Muscle of back (tissue), 11 donors: ENCODE results near the gene CARD18. TPM values are rescaled to one million over a fixed set of nuclear protein-coding genes. Genes with fewer than 3 reads are reported as not detected.
"Not testable (repeated sequence)": the region's sequence is repeated elsewhere in the genome, so short reads cannot be mapped to it uniquely, and the experiment has no call there.

Experiments used
- DNase-seq, 3 donors: peaks; one replicate each; pipeline versions ENCODE4 v3.0.0 to v3.0.0-alpha.2; 2013
- polyA plus RNA-seq, 10 donors: library from polyadenylated mRNA; unstranded; fragments of 120-200 nt; gene quantifications; one replicate each; pipeline ENCODE4 v1.2.1, GENCODE V29; 2013; ENCODE audit not compliant: insufficient read length in 10 of 10

The CARD18 gene
- polyA plus RNA-seq, 10 donors, result 0.91 TPM; not detected in 9

DNA sequence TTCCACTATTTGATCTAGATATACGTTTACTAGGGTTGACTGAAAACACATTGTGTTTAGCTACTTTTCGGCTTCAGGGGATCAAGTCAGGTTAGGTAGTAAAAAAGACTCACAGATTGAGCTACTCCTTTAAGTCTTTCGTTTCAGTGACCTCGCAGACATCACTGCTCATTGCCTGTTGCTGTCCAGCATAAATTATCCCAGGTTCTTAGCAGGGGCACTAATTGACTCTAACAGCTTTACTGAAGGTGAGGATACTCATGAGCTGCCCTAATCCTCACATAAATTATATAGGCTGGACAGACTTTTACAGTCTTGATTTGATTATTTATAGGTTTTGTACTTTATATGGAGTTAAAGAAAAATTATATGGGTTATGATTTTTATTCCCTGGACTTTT is 3.7 kb downstream of the CARD18 start:
- no peak for DNase-seq

DNA sequence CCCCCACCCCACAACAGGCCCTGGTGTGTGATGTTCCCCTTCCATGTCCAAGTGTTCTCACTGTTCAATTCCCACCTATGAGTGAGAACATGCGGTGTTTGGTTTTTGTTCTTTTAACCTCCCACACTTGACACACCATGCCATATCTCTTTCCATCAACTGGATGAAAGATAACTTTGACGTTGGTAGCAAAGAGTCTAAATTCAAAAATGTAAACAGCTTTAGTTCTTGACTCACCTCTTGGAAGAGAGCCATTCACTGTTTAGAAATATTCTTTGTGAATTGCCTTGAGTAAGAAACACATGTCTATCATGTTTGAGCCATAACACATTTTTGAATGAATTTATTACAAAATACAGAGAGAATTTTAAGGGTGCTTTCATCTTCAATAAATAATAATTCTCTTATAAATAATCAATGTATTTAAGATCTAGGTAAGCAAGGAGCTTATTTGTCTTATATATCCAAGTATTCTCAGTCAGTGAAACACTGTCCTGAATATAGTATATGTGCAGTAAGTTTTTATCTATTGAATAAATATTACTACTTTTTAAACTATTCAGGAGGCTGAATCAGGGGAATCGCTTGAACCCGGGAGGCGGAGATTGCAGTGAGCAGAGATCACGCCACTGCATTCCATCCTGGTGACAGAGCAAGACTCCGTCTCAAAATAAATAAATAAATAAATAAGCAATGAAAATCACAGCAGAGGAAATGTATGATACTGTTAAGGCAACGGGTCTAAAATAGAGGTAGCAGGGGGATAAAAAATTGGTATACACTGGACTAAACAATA is 6.7 kb downstream of the CARD18 start:
- DNase-seq, result peak in 1 of 3 donors; percentile 13

DNA sequence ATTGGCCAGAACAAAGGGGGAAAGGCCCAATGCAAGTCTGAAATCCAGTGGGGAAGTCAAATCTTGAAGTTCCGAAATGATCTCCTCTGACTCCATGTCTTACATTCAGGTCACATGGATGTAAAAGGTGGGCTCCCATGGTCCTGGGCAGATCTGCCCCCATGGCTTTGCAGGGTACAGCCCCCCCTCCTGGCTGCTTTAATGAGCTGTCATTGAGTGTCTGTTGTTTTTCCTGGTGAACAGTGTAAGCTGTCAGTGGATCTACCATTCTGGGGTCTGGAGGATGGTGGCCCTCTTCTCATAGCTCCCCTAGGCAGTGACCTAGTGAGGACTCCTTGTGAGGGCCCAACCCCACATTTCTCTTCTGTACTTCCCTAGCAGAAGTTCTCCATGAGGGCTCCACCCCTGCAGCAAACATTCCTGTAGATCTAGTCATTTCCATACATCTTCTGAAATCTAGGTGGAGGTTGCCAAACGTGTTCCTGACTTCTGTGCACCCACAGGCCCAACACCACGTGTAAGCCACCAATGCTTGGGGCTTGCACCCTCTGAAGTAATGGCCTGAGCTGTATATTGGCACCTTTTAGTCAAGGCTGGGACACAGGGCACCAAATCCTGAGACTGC is 9.3 kb downstream of the CARD18 start:
- DNase-seq, result no peak

DNA sequence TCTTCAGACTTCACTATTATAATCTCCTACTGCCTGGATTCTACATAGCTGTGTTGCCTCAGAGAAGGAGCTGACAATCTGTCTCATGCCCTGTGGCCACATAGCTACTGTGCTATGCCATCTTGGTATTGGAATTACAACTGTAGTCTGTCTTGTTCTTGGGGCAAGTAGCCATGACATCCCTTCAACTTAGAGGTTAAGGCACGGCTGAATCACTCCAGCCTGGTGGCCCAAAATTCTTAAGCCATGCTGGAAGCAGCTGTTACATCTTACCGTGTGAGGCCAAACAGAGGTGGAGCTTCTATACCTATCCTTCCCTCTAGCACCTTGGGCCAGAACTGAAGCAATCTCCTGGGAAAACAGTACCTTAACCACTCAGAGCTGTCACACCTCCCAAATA is 14.8 kb downstream of the CARD18 start:
- no peak for DNase-seq

DNA sequence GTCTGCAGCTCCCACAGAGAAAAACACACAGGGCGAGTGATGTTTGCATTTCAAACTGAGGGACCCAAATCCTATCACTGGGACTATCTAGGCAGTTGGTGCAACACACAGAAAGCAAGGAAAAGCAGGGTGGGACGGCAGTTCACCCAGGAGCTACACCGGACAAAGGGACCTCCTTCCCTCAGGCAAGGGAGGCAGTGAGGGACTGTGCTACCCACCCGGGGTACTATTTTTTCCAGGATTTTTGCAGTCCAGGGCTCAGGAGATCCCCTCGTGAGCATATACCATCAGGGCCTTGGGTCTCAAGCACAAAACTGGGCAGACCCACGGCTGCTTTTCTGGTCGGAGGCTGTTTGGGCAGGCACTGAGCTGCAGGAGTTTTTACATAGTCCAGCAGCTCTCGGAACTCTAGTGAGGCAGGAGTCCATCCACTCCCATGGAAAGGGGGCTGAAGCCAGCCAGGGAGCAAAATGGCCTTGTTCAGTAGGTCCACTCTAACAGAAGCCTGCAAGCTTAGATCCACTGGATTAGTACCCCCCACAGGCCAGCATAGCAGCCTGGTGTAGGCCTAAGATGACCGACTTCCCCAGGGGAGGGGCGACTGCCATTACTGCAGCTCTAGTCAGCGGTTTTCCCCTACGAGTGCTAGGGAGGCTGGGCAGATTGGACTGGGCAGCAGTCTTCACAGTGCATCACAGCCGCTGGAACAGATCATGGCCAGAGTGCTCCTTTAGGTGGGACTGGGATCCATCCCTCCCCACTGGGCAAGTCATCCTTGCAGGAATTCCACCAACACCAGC is 28.2 kb downstream of the CARD18 start:
- DNase-seq, result no peak

DNA sequence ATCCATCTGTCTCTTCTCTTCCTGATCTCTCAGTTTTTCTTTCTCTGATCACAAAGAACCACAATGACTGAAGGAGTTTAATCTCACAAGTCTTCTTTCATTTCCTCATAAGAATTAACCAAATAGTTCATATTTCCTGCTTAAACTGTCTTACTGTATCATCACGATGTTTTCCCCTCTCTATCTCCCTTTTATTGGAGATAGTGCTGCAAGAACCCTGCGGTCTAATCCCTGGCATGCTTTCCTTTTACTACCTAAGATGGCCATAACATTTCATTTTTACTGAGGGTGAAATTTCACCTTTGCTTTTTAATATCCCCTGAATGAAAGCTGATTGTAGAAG is 28.9 kb downstream of the CARD18 start:
- peak in 1 of 3 donors; percentile 2 for DNase-seq

DNA sequence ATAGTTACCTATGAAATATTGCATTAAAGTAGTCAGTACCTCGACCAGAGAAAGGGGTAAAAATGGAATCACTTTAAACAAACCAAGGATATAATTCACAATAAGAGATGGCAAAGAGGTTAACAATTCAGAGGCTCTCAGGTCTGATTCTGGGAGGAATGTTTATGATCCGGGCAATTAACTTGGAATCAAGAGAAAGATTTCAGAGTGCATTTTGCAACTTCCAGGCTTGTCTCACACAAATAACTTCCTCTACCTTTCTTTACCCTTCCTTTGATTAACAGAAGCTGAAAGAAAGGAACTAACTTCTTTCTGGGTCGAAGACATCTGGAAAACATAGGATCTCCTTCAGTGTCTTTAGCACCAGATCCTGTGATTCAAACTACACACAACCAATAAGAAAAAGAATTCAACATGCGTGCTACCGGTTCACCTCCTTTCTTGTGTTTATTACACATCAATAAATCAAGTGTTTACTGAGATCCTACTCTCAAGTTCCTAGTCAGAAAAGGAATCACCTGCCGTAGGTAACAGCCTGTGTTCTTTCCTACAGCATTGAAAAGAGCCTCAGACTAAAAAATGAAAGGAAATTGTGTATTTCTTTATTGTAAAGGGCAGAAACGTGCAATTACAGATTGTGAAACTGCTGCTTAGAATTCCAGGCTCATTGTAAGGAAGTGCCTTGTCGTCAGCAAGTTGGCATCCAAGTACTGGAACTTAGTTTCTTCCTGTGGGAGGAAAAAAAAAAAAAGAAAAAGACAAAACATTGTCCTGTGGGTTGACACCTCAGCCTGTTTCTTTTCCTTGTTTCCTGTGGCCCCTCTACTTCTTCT is 29.5 kb downstream of the CARD18 start:
- DNase-seq, result peak in 2 of 3 donors; percentile 3 to 22

DNA sequence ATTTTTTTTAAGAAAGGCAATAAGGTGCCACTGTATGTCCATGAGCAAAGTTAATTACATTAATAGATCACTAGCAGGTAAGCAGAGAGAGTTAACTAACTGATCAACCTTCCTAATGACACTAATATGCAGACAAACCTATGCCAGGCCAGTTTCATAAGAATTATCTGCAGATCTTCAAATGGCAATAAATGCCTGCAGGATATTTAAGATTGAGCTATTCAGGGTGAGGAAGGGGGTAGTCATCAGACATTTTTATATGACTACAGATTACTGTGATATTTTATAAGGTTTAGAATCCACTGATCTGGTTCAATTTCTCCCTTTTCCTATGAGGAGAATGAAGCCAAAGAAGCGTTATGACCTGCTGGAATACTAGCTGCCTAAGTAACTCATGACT is 30.2 kb downstream of the CARD18 start:
- DNase-seq, result no peak

DNA sequence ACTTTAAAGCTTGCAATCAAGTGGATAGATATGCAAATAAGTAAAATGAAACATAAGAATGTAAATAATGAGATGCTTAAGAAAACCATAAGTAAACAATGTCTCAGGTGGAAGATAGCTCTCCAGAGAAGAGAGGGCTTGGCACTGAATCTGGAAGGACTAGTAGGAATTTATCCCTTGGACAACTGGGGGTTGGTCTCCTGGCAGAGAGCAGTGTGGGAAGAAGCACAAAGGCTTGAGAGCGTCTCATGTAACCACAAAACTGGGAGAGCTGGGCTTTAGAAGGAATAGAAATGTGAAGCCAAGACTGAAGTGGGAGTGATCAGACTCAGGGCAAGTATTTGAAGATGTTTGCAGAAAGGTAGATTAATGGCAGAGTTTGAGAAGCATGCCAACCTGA is 31.3 kb downstream of the CARD18 start:
- no peak for DNase-seq

DNA sequence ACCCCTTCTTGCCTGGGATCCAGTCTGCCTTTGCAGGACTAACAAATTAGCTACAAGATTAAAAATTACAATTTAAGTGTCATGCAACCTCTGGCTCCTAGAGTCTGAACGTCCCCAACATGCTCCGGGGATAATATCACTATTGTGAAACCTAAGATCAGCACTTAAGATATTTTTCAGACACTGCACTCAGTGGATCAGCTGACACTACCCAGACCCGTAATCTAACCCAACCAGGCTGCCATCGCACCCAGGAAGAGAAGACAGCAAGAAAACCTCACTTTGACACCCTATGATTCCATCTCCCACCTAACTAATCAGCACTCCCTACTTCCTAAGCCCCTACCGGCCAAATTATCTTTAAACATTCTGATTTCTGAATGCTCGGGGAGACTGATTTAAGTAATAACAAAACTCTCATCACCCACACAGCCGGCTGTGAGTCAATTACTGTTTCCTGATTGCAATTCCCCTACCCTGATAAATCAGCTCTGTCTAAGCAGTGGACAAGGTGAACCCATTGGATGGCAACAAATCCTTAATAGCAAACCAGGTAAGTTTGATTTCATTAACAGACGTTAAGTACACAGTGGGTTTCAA is 32.2 kb downstream of the CARD18 start:
- not testable (repeated sequence) for DNase-seq

DNA sequence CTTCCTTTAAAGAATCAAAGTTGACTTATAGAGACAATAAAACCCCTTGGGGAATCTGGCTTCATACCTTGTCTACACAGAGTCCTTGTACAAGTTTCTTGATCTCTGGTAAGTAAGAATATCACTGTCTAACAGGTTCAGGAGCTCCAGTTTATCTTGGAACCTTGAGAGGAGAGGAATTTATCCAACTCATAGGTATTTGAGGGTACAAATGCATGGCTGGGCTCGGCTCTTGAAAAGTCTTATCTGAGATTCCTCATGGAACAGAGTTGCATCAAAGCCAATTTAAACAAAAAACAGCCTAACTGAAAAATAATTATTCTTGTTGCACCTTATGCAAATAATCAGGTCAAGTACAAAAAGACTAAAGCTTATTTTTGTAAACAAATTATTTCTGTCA is 33.4 kb downstream of the CARD18 start:
- no peak for DNase-seq

DNA sequence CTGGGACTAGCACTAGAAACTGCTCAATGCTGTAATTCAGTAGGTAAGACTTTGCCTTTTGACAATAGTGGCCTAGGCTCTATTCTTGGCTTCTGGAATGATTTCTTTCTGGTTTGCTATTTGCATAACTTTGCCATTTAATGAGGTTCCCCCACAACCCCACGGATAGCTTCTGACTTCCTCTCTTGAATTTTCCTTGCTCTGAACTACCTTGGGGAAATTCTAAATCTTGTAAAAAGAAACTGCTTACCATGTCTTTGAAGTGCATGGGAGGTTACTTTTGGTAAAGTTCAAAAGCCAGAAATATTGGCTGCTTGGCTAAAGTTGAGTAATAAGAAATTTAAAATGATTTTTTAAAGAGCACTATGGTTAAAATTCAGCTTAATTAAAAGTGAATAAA is 35.3 kb downstream of the CARD18 start:
- DNase-seq, result no peak

DNA sequence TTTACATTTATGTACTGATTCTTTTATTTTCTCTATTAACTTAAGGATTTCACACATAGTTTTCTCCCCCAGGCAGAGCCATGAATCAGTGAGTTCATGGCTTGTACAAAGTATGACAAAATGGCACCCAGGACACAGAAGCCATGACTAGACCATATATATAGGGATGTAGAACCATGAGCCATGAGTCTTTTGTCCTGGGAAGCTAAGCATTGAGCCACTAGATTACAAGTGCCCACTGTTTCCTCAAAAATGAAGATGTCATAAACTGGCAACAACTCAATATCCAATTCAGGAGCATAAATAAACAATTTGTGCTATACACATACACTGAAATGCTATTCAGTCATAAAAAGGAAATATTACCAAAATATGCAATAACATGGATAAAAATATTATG is 36.2 kb downstream of the CARD18 start:
- no peak for DNase-seq

DNA sequence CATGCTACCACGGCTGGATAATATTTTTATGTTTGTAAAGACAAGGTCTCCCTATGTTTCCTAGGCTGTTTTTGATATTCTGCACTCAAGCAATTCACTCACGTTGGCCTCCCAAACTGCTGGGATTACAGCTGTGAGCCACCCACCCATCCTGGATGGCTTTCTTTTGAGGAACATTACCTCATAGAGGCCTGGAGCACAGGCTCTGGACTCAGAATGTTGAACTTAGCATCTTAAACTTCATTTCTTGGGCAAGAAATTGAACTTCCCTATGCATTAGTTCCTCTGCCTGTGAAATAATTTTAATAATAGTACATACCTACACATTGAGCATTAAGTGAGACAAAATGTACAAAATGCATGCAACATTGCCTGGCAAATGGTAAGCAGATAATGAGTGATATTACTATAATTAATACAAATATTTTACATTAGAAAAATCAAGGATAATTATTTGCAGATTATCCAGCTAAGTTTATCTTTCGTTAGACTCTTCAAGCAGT is 37.4 kb downstream of the CARD18 start:
- DNase-seq, result not testable (repeated sequence)

DNA sequence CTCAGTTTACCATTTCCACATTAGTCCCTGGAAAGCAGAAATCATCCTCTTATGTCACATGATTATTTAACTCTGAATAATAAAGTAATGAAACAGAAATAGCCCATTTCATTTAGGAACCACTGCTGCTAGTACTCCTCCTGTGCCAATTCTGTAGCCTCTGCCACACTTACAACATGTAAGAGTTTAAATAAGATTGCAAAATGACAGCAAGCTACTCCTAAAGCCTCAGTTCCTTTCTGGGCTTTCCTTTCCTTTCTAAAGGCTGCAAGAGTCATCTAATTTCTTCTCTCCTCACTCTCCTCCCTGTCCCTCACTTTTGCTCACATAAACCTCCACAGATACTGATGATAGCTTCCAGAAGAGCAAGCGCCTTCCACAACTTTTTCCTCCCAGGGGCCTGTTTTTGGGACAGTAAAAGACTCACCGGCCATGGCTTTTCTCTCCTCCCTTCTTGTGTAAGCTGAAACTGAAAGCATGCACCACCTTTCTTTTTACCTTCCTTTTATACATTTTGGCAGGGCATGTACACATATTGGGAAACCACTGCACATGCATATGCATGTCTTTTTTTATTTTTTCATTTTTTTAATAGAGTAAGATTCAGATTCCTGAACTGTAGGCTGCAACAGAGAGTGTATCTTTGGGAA is 38.5 kb downstream of the CARD18 start:
- DNase-seq, result no peak

DNA sequence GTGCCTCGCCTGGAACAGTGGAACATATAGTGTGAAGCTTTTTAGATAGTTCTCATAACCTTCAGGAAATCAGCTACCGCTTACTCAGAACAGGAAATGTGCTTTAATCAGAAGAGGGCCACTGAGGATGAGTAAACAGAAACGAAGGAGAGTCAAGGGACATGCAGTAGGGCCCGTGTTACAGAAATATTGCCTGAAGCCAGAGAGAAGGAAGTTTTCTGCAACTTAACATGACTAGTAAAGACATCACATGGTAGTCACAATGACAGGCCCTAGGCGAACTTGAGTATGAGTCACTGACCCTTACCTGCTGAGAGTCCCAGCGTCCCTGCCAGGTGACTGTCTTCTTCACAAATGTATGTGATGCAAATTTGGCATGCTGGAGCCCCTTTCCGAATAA is 39.4 kb downstream of the CARD18 start:
- no peak for DNase-seq

DNA sequence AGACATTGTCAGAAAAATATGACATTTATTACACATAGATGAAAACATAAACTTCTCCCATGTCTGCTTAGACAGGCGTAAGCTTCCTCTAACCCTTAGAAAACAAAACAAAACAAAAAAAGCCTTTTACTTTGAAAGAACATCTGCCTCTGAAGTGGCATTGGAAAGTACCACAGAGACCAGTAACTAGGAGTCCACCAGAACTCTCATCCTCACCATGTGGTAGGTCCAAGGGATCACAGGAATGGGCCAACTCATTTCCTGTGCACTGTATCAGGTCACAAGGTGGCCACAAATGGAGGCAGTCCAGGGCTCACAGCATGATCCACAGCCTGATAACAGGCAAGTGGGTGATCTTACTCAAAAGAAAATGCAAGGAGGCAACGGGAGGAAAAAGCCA is 40.0 kb downstream of the CARD18 start:
- DNase-seq, result not testable (repeated sequence)

DNA sequence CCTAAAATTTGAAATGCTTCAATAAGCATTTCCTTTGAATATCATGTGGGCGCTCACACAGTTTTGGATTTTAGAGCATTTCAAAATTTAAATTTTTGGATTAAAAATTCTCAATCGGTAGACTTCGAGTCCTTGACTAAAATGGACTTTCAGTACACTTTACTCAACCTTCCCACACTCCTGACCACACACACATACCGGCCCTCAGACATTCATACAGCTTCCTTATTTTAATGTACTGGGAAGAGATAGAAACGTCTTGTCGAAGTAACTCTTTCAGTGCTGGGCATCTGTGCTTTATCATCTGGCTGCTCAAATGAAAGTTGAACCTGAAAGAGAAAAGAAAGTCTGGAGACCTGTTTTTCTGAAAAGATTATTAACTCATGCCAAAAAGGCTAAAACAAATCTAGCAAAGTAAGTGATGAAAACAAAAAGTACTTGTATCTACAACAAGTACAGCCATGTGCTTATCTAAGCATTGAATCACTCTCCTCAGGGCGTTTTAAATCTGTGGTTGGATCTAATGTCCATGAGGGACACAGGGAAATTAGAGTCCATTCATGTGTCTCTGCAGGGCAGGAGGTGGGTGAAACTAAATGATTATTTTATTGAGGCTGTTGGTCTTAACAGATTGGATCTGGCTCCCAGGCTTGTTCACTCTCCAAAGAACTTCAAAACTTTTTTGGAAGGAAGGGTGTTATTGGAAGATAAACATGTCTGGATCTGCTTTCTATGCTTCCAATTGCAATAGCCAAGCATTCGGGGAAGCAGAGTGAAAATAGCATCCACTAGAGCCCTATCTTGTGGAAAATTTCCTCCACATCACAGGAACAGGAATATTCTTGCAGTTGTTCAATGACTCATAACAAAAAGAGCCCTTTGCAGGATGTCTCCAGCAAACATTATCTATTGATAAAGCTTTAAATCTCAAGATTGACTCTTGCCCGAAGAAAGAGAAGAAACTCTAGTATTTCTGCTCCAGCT is 47.0 kb downstream of the CARD18 start:
- peak in 2 of 3 donors; percentile 18 to 48 for DNase-seq
